ENCODE results near the gene PLEKHA8. TPM values are rescaled to one million over a fixed set of nuclear protein-coding genes. Genes with fewer than 3 reads are reported as not detected.

The PLEKHA8 gene
- total RNA-seq, 1 donor from 2014 or later: 8.8 TPM

GRCh38 chr7:30115709-30116297 lies 87.6 kb downstream of the PLEKHA8 start:
- ATAC-seq: no peak
- no peak for TF ChIP-seq CTCF (IDR thresholded peaks at IDR 0.05)
- no peak for DNase-seq

GRCh38 chr7:30116771-30117170 lies 88.6 kb downstream of the PLEKHA8 start:
- Histone ChIP-seq H3K4me3 (no peak overlapping the region), H3K27ac (no peak overlapping the region), H3K4me1 (no peaks in the 10 kb centered on the region), H3K9me3 (peaks cover 7% of the 10 kb centered on the region), H3K27me3 (ENCODE audit: low read depth) (no peaks in the 10 kb centered on the region), H3K36me3 (no peaks in the 10 kb centered on the region)
- TF ChIP-seq CTCF (IDR thresholded peaks at IDR 0.05): no peak
- peak; percentile 51 to 86 for ATAC-seq
- no peak for DNase-seq
- intact Hi-C loops (cut with DNase I): no loop called here

More at GRCh38 chr7:30115709-30116297, 87.6 kb downstream of the PLEKHA8 start:
- no peaks in the 10 kb centered on the region for H3K4me1 ChIP-seq
- H3K4me3 ChIP-seq: no peak overlapping the region
- H3K27me3 ChIP-seq (ENCODE audit: low read depth): no peaks in the 10 kb centered on the region
- intact Hi-C loops (cut with DNase I): no loop called here
- H3K9me3 ChIP-seq: peaks cover 7% of the 10 kb centered on the region
- H3K36me3 ChIP-seq: no peaks in the 10 kb centered on the region
- no peak overlapping the region for H3K27ac ChIP-seq

- H3K4me3 ChIP-seq: no peak overlapping the region
- intact Hi-C loops (cut with DNase I): no loop called here
- no peaks in the 10 kb centered on the region for H3K4me1 ChIP-seq
- no peak for DNase-seq
- no peaks in the 10 kb centered on the region for H3K27me3 ChIP-seq (ENCODE audit: low read depth)
- no peak overlapping the region for H3K27ac ChIP-seq
- no peak for TF ChIP-seq CTCF (IDR thresholded peaks at IDR 0.05)
- no peak for ATAC-seq
- no peaks in the 10 kb centered on the region for H3K36me3 ChIP-seq
- peaks cover 7% of the 10 kb centered on the region for H3K9me3 ChIP-seq
Measured at GRCh38 chr7:30117896-30118295, 89.7 kb downstream of the PLEKHA8 start.

- DNase-seq (no peak), ATAC-seq (no peak)
- Histone ChIP-seq H3K27ac (no peak overlapping the region), H3K9me3 (no peaks in the 10 kb centered on the region), H3K4me3 (no peak overlapping the region), H3K27me3 (ENCODE audit: low read depth) (no peaks in the 10 kb centered on the region), H3K36me3 (no peaks in the 10 kb centered on the region), H3K4me1 (no peaks in the 10 kb centered on the region)
- TF ChIP-seq CTCF (IDR thresholded peaks at IDR 0.05): no peak
- intact Hi-C loops (cut with DNase I): no loop called here
Measured at GRCh38 chr7:30119890-30120577, 91.8 kb downstream of the PLEKHA8 start.

- intact Hi-C loops (cut with DNase I): no loop called here
- H3K36me3 ChIP-seq: no peaks in the 10 kb centered on the region
- H3K4me1 ChIP-seq: peaks cover 31% of the 10 kb centered on the region
- DNase-seq: no peak
- peak overlapping the region; percentile 92 for H3K27ac ChIP-seq
- TF ChIP-seq CTCF (IDR thresholded peaks at IDR 0.05): no peak
- peak overlapping the region; percentile 92 for H3K4me3 ChIP-seq
- H3K9me3 ChIP-seq: no peaks in the 10 kb centered on the region
- H3K27me3 ChIP-seq (ENCODE audit: low read depth): no peaks in the 10 kb centered on the region
- peak; percentile 18 to 49 for ATAC-seq
Measured at GRCh38 chr7:30133736-30134610, 105.8 kb downstream of the PLEKHA8 start.

Measured in lower lobe of right lung (tissue), 2 donors.